Cardiac muscle cell (in vitro differentiated cells and primary cell): Measurements from ENCODE around the gene SDC3. TPM values are rescaled to one million over a fixed set of nuclear protein-coding genes. Genes with fewer than 3 reads are reported as not detected.

ENCODE experiments used
- DNase-seq, 2 donors: peaks; one replicate each; pipeline versions ENCODE4 v3.0.0 to v3.0.0-alpha.2; 2010 to 2017; ENCODE audit warnings: low read depth in 1 of 2, low spot score in 1 of 2
- H3K27ac ChIP-seq: fragments of 200-600 bp; sonication (generic); 2 replicates; pipeline ENCODE4 v1.5.1; 2016
- H3K27me3 ChIP-seq: fragments of 200-600 bp; sonication (generic); 2 replicates; pipeline ENCODE4 v1.6.0; 2016; ENCODE audit warnings: control low read depth
- H3K36me3 ChIP-seq: fragments of 200-600 bp; sonication (generic); 2 replicates; pipeline ENCODE4 v1.5.1; 2016; ENCODE audit warnings: control low read depth
- H3K4me1 ChIP-seq: fragments of 200-600 bp; sonication (generic); 2 replicates; pipeline ENCODE4 v1.8.1; 2017; ENCODE audit warnings: low read depth, mild to moderate bottlenecking, mixed run types
- H3K4me3 ChIP-seq: fragments of 200-600 bp; sonication (generic); 2 replicates; pipeline ENCODE4 v1.5.1; 2016; ENCODE audit warnings: mild to moderate bottlenecking
- H3K9me3 ChIP-seq: fragments of 200-600 bp; sonication (generic); 2 replicates; pipeline ENCODE4 v1.5.1; 2017; ENCODE audit warnings: low read depth, mild to moderate bottlenecking, control low read depth
- polyA plus RNA-seq: library from polyadenylated mRNA; unstranded; fragments of >200 nt; fragmentation: Nextera tagmentation; extraction: Ambion mirVana; gene quantifications from 2 replicates; pipeline ENCODE4 v1.2.1, GENCODE V29; 2016
- total RNA-seq: library from RNA; depleted of rRNA; stranded (reverse); fragments of >200 nt; gene quantifications from 2 replicates; pipeline ENCODE4 v1.2.3, GENCODE V29; 2016
- TF ChIP-seq, protein P1 (sequence below): IDR thresholded peaks from 2 replicates; pipeline ENCODE4 v1.5.1; 2012; ENCODE audit warnings: low read depth, mild to moderate bottlenecking, low read length

SDC3 gene
- total and polyA plus RNA-seq, 2 experiments from 2014 or later = 85.2 to 89.2 TPM

- H3K27me3 ChIP-seq = no peaks in the 10 kb centered on the region
- TF ChIP-seq, protein P1, sequence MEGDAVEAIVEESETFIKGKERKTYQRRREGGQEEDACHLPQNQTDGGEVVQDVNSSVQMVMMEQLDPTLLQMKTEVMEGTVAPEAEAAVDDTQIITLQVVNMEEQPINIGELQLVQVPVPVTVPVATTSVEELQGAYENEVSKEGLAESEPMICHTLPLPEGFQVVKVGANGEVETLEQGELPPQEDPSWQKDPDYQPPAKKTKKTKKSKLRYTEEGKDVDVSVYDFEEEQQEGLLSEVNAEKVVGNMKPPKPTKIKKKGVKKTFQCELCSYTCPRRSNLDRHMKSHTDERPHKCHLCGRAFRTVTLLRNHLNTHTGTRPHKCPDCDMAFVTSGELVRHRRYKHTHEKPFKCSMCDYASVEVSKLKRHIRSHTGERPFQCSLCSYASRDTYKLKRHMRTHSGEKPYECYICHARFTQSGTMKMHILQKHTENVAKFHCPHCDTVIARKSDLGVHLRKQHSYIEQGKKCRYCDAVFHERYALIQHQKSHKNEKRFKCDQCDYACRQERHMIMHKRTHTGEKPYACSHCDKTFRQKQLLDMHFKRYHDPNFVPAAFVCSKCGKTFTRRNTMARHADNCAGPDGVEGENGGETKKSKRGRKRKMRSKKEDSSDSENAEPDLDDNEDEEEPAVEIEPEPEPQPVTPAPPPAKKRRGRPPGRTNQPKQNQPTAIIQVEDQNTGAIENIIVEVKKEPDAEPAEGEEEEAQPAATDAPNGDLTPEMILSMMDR = no peak
- H3K4me3 ChIP-seq = no peak overlapping the region
- DNase-seq = no peak
- no peaks in the 10 kb centered on the region for H3K36me3 ChIP-seq
- H3K9me3 ChIP-seq = no peaks in the 10 kb centered on the region
- no peak overlapping the region for H3K27ac ChIP-seq
- H3K4me1 ChIP-seq = peaks cover 9% of the 10 kb centered on the region
Observed at GRCh38 chr1:30899577-30900389, 8.8 kb downstream of the SDC3 start.

DNA sequence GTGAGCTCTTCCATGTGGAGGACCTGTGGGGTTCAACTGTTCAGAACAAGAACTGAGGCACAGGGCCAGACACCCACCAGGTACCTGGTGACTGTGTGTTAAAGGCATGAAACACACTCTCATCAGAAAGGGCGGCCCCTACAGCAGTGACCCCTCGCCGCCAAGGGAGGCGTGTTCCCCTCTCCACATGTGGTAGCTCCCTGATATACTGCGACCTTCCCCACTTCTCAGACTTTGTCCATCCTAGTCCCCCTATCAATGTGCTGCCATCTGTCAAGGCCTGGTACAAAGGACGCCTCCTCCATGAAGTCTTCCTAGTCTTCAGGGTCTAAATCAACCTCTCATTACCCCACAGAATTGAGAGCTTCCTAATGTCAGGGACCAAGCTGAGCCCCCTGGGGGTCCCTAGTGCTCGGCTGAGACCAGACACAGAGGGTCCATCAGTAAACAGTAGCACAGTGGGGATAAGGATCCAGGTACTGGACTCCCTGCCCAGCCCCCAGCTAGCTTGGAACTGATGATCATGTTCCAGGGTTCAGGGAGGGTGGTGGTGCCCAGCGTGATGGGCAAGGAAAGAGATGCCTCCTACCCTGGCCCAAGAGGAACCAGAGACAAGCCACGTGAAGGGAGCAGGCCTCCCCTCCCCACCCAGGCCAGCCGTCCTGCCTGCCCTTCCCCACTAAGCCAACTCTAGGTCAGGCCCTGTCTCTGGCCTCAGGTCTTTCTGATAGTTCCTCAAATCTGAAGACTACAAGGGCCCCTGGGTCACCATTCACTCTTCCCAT lies 10.3 kb downstream of the SDC3 start:
- Histone ChIP-seq H3K4me3 (no peak overlapping the region), H3K27me3 (no peaks in the 10 kb centered on the region), H3K4me1 (peaks cover 17% of the 10 kb centered on the region), H3K9me3 (no peaks in the 10 kb centered on the region), H3K36me3 (no peaks in the 10 kb centered on the region), H3K27ac (no peak overlapping the region)
- TF ChIP-seq, protein P1 = no peak
- no peak for DNase-seq

DNA sequence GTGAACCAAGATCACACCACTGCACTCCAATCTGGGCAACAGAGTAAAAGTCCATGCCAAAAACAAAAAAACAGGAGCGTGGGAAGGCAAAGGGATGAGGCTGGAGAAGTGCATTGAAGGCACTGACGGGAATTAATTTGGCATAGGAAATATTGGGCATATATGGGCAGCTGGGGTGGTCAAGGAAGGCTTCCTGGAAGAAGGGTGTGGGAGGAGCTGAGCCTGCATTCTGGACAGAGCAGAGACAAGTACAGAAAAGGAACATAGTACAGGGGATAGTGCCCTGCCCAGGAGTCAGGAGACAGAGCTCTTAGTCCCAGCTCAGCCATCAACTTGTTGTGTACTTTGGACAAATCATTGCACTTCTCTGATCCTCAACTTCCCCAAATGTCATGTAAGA lies 11.7 kb downstream of the SDC3 start:
- no peak overlapping the region for H3K27ac ChIP-seq
- TF ChIP-seq, protein P1 = no peak

GRCh38 chr1:30895944-30896660 lies 12.5 kb downstream of the SDC3 start:
- no peaks in the 10 kb centered on the region for H3K27me3 ChIP-seq
- DNase-seq = peak in 1 of 2 donors; percentile 58
- H3K27ac ChIP-seq = no peak overlapping the region
- H3K4me1 ChIP-seq = peaks cover 17% of the 10 kb centered on the region
- no peaks in the 10 kb centered on the region for H3K36me3 ChIP-seq
- no peak overlapping the region for H3K4me3 ChIP-seq
- TF ChIP-seq, protein P1 = no peak
- H3K9me3 ChIP-seq = no peaks in the 10 kb centered on the region

More for the DNA sequence above, 11.7 kb downstream of the SDC3 start:
- Histone ChIP-seq H3K36me3 (no peaks in the 10 kb centered on the region), H3K27me3 (no peaks in the 10 kb centered on the region), H3K4me1 (peaks cover 17% of the 10 kb centered on the region), H3K4me3 (no peak overlapping the region), H3K9me3 (no peaks in the 10 kb centered on the region)
- no peak for DNase-seq

GRCh38 chr1:30895382-30895943 lies 13.1 kb downstream of the SDC3 start:
- H3K4me1 ChIP-seq = peaks cover 23% of the 10 kb centered on the region
- peak in 1 of 2 donors; percentile 42 for DNase-seq
- no peaks in the 10 kb centered on the region for H3K36me3 ChIP-seq
- TF ChIP-seq, protein P1 = no peak
- H3K27ac ChIP-seq = peak overlapping the region; percentile 44
- no peak overlapping the region for H3K4me3 ChIP-seq
- no peaks in the 10 kb centered on the region for H3K27me3 ChIP-seq
- H3K9me3 ChIP-seq = no peaks in the 10 kb centered on the region
